Sigmoid colon (tissue), 4 donors: ENCODE measurements around the gene POLR1A.

ENCODE experiments used
- EP300 ChIP-seq, 4 donors: sonication (generic); formaldehyde crosslinking; IDR thresholded peaks; one replicate each; pipeline ENCODE4 v1.6.1; 2017; ENCODE audit warnings: antibody characterized with exemption in 4 of 4
- POLR2A ChIP-seq, 2 donors: fragments of 450-650 bp; IDR thresholded peaks; one replicate each; pipeline ENCODE4 v1.6.1; 2016; ENCODE audit warnings: antibody characterized with exemption in 2 of 2, mild to moderate bottlenecking in 2 of 2, moderate library complexity in 2 of 2
- POLR2AphosphoS5 ChIP-seq, 4 donors: sonication (generic); formaldehyde crosslinking; IDR thresholded peaks; one replicate each; pipeline ENCODE4 v1.6.1; 2017; ENCODE audit warnings: antibody characterized with exemption in 4 of 4
- TF ChIP-seq, protein P1 (sequence below), 4 experiments: fragments of 450-650 bp in 3 of 4; fragments of 200-600 bp in 1 of 4; IDR thresholded peaks; one replicate each; pipeline ENCODE4 v1.5.1; 2016 to 2019; ENCODE audit warnings: antibody characterized with exemption in 4 of 4, mild to moderate bottlenecking in 3 of 4, moderate library complexity in 2 of 4

GRCh38 chr2:86073225-86073624 is 32.5 kb downstream of the POLR1A start:
- TF ChIP-seq, protein P1, sequence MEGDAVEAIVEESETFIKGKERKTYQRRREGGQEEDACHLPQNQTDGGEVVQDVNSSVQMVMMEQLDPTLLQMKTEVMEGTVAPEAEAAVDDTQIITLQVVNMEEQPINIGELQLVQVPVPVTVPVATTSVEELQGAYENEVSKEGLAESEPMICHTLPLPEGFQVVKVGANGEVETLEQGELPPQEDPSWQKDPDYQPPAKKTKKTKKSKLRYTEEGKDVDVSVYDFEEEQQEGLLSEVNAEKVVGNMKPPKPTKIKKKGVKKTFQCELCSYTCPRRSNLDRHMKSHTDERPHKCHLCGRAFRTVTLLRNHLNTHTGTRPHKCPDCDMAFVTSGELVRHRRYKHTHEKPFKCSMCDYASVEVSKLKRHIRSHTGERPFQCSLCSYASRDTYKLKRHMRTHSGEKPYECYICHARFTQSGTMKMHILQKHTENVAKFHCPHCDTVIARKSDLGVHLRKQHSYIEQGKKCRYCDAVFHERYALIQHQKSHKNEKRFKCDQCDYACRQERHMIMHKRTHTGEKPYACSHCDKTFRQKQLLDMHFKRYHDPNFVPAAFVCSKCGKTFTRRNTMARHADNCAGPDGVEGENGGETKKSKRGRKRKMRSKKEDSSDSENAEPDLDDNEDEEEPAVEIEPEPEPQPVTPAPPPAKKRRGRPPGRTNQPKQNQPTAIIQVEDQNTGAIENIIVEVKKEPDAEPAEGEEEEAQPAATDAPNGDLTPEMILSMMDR (IDR thresholded peaks at IDR 0.05), result no peak
- TF ChIP-seq POLR2AphosphoS5 (IDR thresholded peaks at IDR 0.05), result no peak
- no peak for TF ChIP-seq EP300 (IDR thresholded peaks at IDR 0.05)
- no peak for TF ChIP-seq POLR2A (IDR thresholded peaks at IDR 0.05)
